ENCODE measurements around the gene ANKS6.

ANKS6 gene

DNA sequence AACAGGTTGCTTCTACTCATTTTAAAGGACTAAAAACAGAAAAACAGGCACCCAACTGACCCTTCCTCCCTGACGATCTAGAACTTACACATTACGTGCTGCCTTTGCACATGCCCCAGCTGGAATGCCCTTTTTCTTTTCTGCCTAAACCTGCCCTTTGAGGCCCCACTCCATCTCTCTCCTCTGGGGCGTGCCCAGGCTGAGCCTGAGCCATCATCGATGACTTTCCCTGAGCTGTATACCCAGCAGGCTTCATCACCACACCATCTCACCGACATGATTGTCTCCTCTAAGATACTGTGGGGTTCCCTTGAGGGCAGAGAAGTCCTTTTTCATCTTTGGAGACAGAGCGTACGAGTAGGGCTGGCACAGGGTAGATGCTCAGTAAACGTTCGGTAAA is 63.6 kb downstream of the ANKS6 start:
- no peak for DNase-seq (ENCODE audit: low read depth)

DNA sequence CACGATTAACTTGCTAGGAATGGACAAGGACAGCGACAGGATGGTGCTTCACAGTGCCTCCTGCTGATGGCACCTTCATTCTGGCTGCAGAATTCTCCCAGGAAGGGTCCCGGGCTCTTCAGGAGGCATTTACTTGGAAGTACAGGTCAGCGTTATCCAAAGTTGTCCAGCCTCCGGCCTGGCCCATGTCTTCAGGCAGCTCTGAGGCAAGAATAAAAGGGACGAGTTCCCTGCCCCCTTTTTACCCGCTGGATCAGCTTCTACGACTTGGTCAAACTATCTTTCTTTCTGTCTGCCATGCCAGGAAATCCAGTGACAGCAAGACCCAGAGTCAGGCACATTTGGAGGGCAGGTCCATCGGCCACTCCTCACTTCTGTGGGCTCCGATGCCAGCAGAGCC is 64.3 kb downstream of the ANKS6 start:
- no peak for DNase-seq (ENCODE audit: low read depth)

DNA sequence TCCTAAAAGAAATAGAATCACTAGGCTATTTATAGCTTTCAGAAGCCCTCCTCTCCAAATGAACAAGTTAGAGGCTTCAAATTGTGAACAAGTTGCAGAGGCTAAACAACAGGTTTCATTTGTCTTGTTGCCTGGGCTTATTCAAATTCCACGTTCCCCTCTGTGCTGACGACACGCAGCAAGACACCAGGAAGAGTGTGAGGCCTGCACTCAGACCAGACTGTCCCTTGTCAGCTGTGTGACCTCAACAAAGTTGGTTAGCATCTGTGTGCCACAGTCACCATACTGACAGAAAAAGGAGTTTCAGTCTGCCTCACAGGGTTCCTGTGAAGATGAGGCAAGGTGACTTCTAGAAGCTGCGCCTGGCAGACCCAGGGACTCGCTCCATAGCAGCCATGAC is 65.5 kb downstream of the ANKS6 start:
- no peak for DNase-seq (ENCODE audit: low read depth)

DNA sequence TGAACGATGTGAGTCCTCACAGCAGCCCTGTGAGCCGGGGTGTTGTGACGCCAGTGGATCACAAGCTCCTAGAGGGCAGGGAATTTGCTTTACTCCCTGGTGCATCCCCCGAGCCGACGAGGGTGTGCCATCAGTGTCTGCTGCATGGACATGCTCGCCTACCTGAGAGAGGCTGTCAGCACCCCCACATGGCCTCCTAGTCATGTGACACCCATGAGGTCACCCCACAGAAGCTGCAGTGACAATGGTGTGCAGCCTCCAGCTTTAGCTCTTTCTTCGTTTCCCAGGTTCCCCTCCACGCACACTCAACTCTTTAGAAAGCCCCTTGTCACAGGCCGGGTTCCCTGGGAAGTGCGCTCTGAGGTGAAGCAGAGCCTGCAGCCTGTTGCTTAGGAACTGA is 67.9 kb downstream of the ANKS6 start:
- no peak for DNase-seq (ENCODE audit: low read depth)

DNA sequence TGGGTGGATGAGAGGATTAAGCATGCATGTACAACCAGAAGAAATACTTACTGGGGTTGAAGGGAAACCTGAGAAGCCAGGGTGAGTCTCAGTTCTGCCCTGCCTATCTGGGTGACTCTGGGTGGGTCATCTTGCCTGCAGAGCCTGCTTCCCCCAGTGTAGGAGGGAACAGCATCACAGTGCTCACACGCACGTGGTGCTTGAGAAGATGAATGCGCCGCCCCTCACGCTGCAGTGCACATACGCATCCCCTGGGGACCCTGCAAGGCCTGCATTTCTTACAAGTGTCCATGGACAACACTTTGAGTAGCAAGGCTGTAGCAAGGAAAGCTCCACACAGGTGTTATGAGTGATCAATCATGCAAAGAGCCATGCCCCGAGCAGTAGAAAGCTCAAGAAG is 68.9 kb downstream of the ANKS6 start:
- no peak for DNase-seq (ENCODE audit: low read depth)

DNA sequence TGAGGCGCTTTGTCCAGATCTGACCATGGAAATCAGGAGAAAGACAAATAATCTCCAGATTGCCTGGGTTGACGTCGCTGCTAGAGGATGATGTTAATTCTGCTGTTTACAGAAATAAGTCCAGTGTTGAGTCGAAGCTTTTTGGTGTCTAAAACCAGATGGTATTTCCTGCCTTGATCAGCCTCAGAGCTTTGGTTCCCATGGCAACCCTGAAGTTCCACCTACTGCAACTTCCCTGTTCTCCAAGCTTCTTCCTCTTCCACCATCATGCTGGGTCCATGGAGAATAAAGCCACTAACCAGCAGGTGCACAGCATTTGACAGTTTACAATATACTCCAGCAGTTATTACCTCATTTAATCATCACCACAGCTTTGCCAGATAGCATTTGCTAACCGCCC is 69.6 kb downstream of the ANKS6 start:
- DNase-seq (ENCODE audit: low read depth) = no peak

DNA sequence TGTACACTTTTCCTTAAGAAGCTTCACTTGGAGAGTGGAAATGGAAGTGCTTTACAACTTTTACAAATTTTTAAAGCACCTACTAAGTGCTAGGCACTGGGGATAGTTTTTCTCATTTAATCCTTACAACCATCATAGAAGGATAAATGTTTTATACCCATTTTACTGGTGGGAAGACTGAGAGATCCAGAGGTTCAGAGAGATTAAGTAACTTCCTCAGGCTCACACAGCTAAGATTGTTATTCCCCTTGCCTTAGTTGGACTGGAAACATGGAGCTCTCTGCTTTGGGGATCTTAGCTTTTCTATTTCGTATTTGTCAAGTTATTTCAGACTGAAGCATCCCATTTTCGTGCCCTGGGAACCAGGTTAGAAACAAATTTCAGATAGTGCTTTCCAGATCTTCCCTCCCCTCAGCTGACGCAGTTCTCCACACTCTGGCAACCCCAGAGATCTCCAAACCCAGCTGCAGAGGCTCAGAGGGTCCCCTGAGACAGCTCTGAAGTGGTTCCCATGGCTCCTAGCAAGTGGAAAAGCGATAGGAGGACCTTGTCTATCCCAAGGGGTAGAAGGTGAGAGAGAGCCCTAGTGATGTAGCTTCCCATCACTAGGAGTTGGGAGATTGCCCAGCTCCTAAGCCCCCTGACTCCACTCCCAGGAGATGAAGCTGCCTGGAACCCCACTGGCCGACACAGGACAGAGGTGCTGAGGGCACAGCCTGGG is 71.4 kb downstream of the ANKS6 start:
- DNase-seq (ENCODE audit: low read depth) = no peak

DNA sequence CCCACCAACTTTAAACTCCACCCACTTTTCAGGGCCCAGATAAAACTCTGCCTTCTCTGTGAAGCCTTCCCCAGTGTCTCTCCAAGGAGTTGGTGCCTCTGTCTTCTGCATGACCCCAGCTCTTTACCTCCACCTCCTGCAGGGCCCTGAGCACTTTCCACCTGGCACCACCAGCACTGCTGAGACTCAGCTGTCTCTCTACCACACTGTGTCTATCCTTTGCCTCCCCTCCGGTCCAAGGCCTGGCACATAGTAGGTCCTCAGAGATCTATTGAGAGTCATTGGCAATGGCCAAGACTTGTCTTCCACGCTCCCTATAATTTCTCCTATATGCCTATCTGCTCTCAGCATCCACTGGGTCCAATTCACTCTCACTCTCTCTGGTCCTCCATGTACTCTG is 74.7 kb downstream of the ANKS6 start:
- no peak for DNase-seq (ENCODE audit: low read depth)

DNA sequence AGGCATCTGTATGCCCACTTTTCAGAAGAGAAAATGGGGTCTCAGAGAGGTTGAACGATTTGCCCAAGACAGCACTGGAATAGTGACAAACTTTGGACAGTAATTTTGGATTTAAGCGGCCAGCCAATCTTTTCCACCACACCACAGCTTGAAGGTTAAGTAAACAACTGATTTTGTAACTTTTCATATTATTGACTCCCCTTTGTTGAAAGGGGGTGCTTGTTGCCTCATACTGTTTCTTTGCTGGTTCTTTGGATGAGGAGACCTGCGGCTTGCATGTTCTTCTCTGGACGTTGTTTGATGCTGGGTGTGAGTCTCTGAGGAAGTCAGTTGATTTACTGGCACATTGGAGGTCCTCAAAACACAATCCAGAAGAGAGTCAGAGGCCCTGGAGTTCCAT is 76.0 kb downstream of the ANKS6 start:
- DNase-seq (ENCODE audit: low read depth) = no peak

DNA sequence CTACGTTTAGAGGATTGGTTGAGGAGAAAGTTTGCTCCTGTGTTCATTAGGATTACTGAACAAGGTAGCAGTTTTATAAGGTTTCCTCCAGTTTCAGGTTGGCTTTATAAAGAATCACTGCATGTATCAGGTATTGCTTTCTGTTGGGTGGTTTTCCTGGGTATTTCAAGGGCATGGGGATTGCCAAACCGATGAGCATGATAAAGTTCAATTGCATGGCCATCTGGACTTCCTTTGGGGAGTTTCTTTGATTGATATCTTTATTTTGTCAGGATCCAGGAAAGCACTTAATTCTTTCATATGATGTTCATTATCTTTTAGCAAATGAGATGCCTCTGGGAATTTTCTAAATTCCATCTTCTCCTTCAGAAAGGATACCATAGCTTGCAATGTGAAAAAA is 77.3 kb downstream of the ANKS6 start:
- no peak for DNase-seq (ENCODE audit: low read depth)

DNA sequence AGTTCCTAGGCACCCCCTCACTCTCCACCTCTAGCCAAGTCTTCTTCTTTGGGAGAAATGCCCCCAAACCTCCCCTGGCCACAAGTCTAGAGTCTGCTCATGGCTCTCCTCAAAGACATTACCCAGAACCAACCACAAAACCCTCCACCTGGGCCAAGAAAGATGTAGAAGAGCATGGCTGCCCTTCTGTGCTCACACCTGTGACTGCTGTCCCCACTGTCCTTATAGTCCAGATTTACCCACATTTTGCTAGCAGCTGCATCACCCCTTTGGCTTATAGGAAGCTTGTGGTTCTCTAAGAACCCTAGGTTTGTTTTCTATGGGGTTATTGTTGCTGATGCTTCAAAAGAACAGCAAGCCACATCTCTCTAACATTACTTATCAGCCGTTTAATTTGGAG is 81.5 kb downstream of the ANKS6 start:
- DNase-seq (ENCODE audit: low read depth) = no peak

DNA sequence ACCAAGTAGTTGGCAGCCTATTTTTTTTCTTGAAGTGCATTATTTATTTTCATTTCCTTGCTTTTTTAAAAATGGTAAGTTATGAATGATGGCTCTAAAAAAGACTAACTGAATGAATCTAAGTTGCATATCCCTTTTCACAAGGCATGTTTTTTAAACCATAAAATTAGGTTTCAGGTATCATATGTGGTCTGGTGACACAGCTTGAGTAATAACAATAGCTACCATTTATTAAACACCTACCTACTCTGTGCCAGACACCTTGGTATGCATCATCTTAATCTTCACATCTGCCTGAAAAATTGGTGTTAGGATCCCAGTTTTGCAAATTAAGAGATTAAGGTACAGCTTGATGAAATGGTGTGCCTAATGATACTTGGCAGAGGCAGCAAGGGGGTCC is 83.4 kb downstream of the ANKS6 start:
- DNase-seq (ENCODE audit: low read depth) = no peak

DNA sequence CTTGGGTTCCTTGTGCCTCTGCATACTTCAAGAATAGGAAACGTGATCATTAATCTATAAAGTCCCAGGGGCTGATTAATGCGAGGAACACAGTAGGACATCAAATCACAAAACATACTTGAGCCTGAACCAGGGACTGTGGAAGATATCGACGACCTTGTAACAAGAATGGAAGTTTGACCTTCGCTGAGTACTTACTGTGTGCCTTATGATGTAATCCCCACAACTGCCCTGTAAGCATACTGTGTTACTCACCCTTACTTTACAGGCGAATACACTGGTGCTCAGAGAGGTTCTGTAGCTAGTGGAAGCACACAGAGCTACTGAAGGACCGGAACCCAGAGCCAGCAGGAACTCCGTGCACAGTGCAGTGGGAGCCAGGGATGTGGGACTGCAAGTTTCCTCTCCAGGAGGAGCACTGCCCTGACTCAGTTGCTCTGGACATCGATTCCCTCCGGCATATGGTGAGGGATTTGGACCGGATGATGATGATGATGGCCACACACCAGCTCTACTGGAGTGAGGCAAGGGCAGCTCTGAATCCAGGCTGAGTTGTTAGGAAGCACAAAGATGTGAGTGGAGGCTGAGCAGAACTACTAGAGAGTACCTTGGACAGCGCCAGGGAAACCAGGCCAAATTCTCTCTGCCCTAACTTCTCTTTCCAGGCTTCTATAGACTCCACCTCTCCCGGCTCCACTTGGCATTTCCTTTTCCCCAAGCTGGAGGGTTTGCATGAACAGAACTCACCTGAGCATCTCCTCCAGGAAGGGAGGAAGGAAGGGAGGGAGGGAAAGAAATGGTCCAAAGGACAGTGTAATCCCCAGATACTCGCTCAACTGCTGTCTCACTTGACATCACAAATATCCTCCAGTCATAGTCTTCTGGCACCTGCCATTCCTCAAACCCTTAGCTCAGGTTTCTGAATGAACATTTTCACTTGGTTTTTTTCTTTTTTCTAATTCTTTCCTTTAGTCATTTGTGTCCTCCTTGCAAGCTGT is 86.1 kb downstream of the ANKS6 start:
- DNase-seq (ENCODE audit: low read depth) = no peak

DNA sequence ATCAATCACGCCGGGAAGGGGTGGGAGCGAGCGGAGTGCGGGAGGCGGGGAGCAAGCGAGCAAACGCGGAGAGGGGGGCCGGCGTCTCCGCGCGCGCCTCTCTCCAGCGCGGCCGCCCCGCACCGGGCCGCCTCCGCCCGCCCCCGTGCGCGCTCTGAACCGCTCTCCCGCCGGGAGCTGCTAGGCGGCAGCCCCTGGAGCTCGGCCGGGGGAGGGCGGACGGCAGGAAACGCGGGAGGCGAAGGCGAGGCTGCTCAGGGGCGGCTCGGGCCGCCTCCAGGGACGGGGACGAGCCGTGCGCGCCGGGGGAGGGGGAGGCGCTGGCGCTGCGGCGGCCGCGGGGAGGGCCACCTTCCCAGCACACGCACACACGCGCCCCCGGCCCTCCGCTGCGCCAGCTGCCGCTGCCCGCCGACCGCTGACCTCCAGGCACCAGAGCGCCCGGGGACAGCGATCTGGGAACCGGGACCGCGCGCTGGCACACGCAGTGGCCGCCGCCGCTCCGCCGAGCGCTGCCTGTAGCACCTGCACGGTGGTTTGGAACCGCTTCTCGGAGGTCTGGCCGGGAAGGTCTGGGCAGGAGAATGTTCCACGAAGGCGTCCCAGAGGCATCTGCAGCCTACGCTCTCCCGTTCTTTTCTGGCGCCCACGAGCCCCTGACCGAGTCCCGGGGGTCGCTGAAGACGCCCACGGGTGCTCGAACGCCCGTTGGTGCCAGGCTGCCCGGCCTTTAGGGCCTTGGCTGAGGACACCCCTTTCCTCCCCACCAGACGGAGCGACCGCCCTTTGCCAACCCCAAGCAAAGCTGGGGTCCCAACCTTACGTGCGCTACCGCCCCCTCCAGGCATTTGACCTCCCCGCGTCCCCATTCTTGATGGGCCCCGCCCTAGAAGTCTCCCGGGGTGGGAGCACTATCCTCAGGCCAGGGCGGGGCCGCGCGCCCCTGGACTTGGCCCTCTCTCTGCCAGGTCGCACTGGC is 87.1 kb downstream of the ANKS6 start, which contains the start of gene GABBR2:
GABBR2 (minus strand) TSS at position 3 of the 979 bp plus-strand sequence. CDS start 198 bp downstream, outside the sequence.
- DNase-seq (ENCODE audit: low read depth) = no peak

DNA sequence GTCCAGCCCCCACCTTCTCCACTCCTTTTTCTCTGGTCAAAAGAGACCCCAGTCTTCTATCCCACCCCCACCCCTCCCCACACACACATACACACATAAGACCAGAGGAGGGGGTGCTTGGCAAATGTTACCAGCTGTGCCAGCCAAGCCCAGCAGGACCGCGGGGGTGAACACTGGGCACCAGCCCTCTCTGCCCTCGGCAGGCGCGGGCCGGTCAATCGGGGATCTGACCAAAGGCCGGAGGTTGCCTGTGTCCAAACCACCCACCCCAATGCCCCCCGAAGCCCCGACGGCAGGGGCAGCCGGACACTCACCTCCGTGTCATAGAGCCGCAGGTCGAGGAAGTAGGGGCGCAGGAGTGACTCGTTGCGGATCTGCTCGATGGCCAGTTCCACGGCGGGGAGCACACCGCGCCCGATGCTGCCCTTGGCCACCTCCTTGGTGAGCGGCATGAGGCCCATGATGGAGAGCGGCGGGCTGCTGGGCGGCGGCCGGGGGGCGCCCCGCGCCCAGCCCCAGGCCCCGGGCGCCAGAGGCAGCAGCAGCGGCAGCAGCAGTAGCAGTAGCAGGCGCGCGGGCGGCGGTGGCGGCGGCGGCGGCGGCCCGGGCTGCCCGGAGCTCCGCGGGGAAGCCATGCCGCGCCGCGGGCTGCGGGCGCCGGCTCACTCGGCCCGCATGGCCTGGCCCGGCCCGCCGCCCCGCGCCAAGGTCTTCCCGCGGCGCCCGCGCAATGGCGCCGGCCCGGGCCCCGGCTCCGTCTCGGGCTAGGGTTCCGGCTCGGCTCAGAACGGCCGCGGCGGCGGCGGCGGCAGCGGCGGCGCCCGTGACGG is 88.0 kb downstream of the ANKS6 start:
- DNase-seq (ENCODE audit: low read depth) = no peak

DNA sequence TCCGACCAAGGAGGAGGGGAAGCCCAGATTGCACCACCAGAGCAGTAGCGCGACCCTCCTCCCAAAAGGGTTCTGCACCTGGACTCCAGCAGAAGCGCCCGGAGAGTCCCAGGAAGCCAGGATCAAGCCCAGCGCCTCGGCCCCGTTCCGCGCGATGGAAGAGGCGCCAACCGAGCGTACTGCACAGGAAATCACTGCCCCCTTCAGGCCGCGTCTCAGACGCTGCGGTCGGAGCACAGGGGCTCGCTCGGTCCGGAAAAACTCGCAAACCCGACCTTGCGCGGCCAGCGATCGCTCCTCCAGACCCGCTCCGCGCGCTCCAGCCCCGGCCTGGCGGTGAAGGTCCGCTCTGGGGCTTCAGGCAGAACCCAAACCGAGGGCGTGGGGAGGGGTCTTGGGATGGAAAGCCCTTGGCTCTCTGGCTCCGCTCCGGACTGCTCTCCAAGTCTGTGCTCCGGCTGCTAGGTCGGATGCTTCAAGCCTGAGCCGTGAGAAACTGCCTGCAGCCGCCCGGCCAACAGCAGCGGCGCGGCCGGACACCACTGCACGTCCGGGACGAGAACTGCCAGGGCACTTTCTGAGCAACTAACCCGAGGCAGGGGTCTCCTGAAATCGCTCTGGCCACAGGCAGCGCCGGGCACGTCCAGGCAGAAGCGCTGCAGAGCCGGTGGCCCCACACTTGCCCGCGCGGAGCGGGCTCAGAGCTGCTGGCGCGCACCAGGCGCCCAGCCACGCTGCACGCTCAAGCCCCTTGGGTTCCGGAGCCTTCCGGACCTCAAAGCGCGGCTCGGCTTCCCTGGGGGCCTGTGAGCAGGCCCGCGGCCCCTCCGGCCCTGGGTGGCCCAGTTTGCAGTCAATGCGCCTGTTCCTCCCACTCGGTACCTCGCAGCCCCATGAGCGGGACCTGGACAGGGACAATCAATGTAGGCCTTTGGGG is 88.9 kb downstream of the ANKS6 start:
- no peak for DNase-seq (ENCODE audit: low read depth)

DNA sequence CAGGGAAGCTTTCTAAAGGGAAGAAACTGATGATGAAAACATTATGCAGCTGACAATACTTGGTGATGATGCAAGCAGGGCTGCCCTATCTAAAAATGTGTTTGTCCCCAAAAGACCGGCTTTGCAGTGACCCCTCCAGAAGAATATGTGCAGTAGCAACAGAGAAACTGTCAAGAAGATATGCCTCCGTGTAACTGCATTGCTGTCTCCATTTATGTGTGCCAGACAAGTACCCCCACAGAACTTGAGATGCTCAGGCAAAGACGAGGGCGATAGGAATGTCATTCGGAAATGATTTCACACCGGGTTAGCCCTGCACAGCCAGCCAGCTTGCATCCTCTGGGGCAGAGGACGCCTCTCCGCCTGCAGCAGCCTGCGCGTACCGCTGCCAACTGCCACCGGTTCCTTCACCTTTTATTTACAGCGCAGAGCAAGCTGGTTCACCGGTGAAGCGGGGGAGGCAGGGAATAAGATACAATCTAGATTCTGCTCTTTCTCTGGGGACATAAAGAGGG is 89.6 kb downstream of the ANKS6 start:
- no peak for DNase-seq (ENCODE audit: low read depth)

DNA sequence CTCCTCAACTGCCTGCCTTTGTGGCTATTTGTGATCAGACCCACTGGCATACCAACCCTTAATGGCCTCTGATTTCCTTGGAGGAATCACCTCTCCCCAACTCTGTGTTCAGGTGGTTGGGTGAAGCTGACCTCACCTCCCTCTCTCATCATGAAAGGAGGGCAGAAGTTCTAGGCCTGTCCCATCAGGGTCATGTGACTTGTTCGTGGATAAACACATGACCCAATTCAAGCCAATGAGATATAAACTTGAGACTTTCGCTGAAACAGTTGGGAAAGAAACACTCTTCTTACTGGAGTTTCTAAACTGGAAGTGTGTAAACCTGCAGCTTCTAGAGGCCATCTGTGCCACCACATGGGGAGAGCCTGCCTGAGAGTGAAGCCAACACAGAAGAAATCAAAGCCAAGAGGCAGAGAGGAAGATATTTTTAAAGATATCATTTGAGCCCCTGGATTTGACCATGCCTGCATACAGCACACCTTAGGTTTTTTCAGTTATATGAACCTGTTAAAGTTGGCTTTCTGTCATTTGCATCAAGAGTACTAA is 93.4 kb downstream of the ANKS6 start:
- no peak for DNase-seq (ENCODE audit: low read depth)

DNA sequence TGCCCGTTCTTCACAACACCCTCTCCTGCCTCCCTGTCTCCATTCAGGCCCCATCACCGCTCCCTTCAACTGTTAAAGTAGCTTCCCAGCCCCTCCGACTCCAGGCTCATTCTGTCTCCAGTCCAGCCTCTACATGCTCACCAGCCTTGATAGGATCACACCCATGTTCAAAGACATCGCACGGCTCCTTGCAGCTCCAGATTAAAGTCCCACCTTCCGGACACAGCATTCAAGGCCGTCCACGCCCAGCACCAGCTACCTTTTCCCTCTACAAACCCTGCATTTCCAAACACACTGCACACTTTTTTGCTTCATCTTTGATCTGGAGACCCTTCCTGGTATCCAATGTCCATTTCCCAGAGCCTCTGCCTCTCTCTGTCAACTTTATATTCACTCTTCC is 94.0 kb downstream of the ANKS6 start:
- no peak for DNase-seq (ENCODE audit: low read depth)

All from stimulated activated CD8-positive, alpha-beta memory T cell treated with anti-CD3 and anti-CD28 coated beads, Interleukin-15, amount 100 ng/mL, for 24 hours (primary cell).